Calu3 (cell line): ENCODE data around the gene PPP6R1. TPM values are rescaled to one million over a fixed set of nuclear protein-coding genes. Genes with fewer than 3 reads are reported as not detected.

Experiments used
- BruUV-seq: library from RNA; stranded (reverse); fragments of 400-500 nt; replicated peaks from 2 replicates; lab custom pipeline; 2021; lab: Mats Ljungman, UMichigan
- CTCF ChIA-PET: fragments of 300-600 bp; sonication (Branson Sonifier 250); formaldehyde crosslinking; loops from one replicate; lab custom pipeline; 2022; ENCODE audit warnings: antibody characterized with exemption; lab: Charles Lee
- DNase-seq: peaks from one replicate; pipeline ENCODE4 v3.0.0; 2022
- H3K27ac Mint-ChIP-seq: one replicate; pipeline ENCODE4 v1.8.0; 2022; ENCODE audit warnings: mixed read lengths; ENCODE audit not compliant: unreplicated experiment
- H3K27me3 Mint-ChIP-seq: one replicate; pipeline ENCODE4 v1.8.0; 2022; ENCODE audit warnings: mixed read lengths; ENCODE audit not compliant: unreplicated experiment
- H3K36me3 Mint-ChIP-seq: one replicate; pipeline ENCODE4 v1.8.0; 2022; ENCODE audit warnings: mild to moderate bottlenecking, moderate library complexity, mixed read lengths; ENCODE audit not compliant: insufficient read depth, unreplicated experiment
- H3K4me1 Mint-ChIP-seq: one replicate; pipeline ENCODE4 v1.8.0; 2022; ENCODE audit warnings: mild to moderate bottlenecking, low read depth, mixed read lengths; ENCODE audit not compliant: unreplicated experiment
- H3K4me3 Mint-ChIP-seq: one replicate; pipeline ENCODE4 v1.8.0; 2022; ENCODE audit warnings: mild to moderate bottlenecking, low read depth, moderate library complexity, mixed read lengths; ENCODE audit not compliant: unreplicated experiment
- H3K9me3 Mint-ChIP-seq: one replicate; pipeline ENCODE4 v1.8.0; 2022; ENCODE audit warnings: low read depth, mixed read lengths; ENCODE audit not compliant: unreplicated experiment
- CTCF ChIP-seq: fragments of 200-600 bp; IDR thresholded peaks from one replicate; pipeline ENCODE4 v1.8.0; 2022; ENCODE audit warnings: antibody characterized with exemption; ENCODE audit not compliant: unreplicated experiment
- intact Hi-C: fragments of 100-400 bp; cut with micrococcal nuclease; formaldehyde crosslinking; loops from one replicate; pipeline ENCODE4 v1.10.0; 2022; ENCODE audit not compliant: unreplicated experiment
- total RNA-seq: library from RNA; stranded (reverse); gene quantifications from 2 replicates; pipeline ENCODE4 v1.2.3, GENCODE V29; 2022

PPP6R1 gene
- total RNA-seq, 1 experiment from 2014 or later: 126 TPM

- peaks cover 6% of the 10 kb centered on the region for H3K9me3 Mint-ChIP-seq
- intact Hi-C loops: no loop called here
- H3K36me3 Mint-ChIP-seq: peaks cover 42% of the 10 kb centered on the region
- CTCF ChIA-PET: interaction anchor here (0.7 to 1.0 kb wide), 3 partner anchors 18 to 1066 kb away, joined by 3 to 4 read pairs (median 3); partner anchors contain the start of genes HSPBP1 and ZNF628
- no peak overlapping the region for H3K4me3 Mint-ChIP-seq
- H3K27ac Mint-ChIP-seq: no peak overlapping the region
- H3K4me1 Mint-ChIP-seq: peaks cover 10% of the 10 kb centered on the region
- DNase-seq: no peak
- no peaks in the 10 kb centered on the region for H3K27me3 Mint-ChIP-seq
- no TSS peak for BruUV-seq
- no peak for TF ChIP-seq CTCF
These were observed 2.9 kb upstream of the PPP6R1 start for GRCh38 chr19:55261671-55262126.

- CTCF ChIA-PET: interaction anchor here (0.6 to 1.9 kb wide), 11 partner anchors 10 to 171 kb away, joined by 3 to 8 read pairs (median 3); partner anchors contain the start of genes DNAAF3, HSPBP1, KMT5C and PTPRH
- Mint-ChIP-seq H3K27me3 (no peaks in the 10 kb centered on the region), H3K36me3 (peaks cover 43% of the 10 kb centered on the region), H3K27ac (peak overlapping the region; percentile 85), H3K4me3 (peak overlapping the region; percentile 96), H3K4me1 (peaks cover 25% of the 10 kb centered on the region), H3K9me3 (no peaks in the 10 kb centered on the region)
- intact Hi-C loops: loop anchor here (1.0 to 10.0 kb wide), 3 partner anchors 43 to 85 kb away; no protein-coding TSS in a partner anchor
- no peak for TF ChIP-seq CTCF
- no peak for DNase-seq
- BruUV-seq: TSS peak; percentile 100
These were observed 858 bp upstream of the PPP6R1 start for GRCh38 chr19:55259540-55260210.

- TF ChIP-seq CTCF: no peak
- Mint-ChIP-seq H3K27ac (peak overlapping the region; percentile 92), H3K9me3 (no peaks in the 10 kb centered on the region), H3K4me1 (peaks cover 32% of the 10 kb centered on the region), H3K4me3 (peak overlapping the region; percentile 96), H3K27me3 (no peaks in the 10 kb centered on the region), H3K36me3 (peaks cover 41% of the 10 kb centered on the region)
- DNase-seq: no peak
- intact Hi-C loops: loop anchor here (10.0 kb wide), 1 partner anchor 84 kb away; no protein-coding TSS in a partner anchor
- no TSS peak for BruUV-seq
- CTCF ChIA-PET: interaction anchor here (0.8 to 1.8 kb wide), 4 partner anchors 42 to 126 kb away, joined by 3 to 6 read pairs (median 3); partner anchors contain the start of genes PTPRH and TMEM238
These were observed 365 bp downstream of the PPP6R1 start for GRCh38 chr19:55258476-55258827.

GRCh38 chr19:55257461-55258420 lies 1.1 kb downstream of the PPP6R1 start:
- Mint-ChIP-seq H3K4me3 (peak overlapping the region; percentile 96), H3K9me3 (no peaks in the 10 kb centered on the region), H3K27ac (peak overlapping the region; percentile 92), H3K27me3 (no peaks in the 10 kb centered on the region), H3K36me3 (peaks cover 38% of the 10 kb centered on the region), H3K4me1 (peaks cover 32% of the 10 kb centered on the region)
- DNase-seq: no peak
- CTCF ChIA-PET: no interaction called here
- BruUV-seq: no TSS peak
- TF ChIP-seq CTCF: no peak
- intact Hi-C loops: loop anchor here (10.0 kb wide), 1 partner anchor 83 kb away; no protein-coding TSS in a partner anchor
